HG02798 (cell line): Measurements from ENCODE around the gene MRPS2.

Experiments
- ATAC-seq: cut with Tn5 transposase; IDR thresholded peaks from one replicate; pipeline ENCODE4 v1.9.1; 2021; ENCODE audit warnings: mild to moderate bottlenecking; ENCODE audit not compliant: unreplicated experiment, poor library complexity

Gene MRPS2

DNA sequence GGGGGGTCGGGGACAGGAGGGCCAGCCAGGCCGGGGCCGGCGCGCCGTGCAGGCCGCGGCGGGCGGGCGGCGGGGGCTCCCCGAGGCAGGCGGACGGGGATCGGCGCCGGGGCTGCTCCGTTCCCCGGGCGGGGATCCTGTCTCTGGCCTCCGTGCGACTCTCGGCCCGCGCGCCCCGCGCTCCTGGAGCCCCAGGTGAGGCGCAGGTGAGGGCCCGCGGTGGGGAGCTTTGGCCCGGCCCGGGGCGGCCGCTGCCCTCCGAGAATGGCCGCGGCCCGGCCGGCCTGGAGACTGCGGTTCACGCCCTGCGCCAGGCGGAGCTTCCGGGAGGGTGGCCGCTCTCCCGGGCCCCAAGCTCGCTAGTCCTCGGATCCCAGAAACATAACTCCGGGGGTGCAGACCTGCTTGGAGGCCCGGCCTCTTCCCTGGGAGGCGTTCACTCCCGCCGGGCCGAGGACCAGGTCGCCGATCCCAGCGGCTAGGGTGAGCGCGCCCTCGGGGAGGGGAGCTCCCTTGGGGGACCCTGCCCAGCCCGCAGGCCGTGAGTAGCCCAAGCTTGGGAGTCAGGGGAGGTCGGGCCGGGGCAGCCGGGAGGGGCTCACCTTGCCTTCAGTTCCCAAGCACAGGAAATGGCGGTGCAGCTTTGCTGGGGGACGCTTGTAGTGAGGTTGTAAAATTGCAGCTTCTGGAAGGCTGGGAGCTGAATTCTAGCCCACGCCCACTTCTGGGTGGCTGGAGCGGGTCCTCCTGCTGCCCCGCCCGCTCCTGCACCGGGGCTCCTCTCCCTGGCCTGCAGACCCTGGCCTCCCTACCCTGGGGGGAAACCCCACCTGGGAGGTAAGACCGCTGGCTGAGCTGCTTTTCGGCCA is 20.2 kb upstream of the MRPS2 start:
- ATAC-seq: no peak

DNA sequence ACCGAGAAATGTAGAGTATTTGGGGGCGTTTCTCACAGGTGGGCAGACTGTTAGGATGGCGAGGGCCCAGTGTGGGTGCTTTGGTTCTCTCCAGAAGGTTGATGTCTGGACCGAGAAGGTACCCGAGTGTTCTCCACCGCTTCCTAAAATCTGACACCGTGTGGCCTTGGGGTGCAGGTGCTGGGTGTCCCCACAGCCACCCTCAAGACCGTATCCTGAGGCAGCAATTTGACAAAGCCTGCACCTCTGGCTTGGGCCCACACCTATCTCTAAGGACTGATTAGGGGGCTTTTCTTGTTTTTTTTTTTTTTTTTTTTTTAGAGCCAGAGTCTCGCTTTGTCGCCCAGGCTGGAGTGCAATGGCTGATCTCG is 19.6 kb upstream of the MRPS2 start:
- no peak for ATAC-seq

DNA sequence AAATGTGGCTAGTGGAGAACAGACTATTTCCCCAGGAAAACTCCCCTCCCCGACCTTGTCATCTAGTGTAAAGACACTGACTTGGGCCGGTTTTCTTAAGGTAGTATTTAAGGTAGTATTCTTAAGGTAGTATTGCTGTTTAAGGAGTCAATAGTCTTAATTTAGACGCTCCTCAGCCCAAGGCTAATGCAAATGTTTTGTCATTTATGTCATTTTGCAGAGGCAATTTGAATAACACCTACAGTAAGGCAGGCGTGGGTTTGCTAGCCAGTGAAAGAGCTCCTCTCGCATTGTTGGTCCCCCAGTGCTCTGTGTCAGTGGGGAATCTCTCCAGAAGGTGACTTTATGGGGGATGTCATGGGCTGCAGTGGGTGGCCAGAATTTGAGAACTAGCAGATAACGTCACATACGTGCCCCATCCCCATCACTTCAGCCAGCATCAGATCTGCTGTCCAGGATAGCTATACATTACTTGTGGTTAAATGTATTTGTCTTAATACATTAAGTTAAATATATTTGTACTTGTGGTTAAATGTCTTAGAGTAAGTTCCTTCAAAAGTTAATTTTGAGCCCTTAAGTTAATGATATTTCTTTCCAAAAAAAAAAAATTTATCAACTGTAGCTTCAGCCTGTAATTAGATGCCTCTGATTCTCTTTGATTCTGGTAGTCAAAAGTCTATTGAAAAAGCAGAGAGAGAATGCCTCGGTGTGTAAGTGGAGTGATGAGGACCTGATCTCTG is 18.3 kb upstream of the MRPS2 start:
- no peak for ATAC-seq

GRCh38 chr9:135484460-135485277 is 15.8 kb upstream of the MRPS2 start:
- no peak for ATAC-seq

DNA sequence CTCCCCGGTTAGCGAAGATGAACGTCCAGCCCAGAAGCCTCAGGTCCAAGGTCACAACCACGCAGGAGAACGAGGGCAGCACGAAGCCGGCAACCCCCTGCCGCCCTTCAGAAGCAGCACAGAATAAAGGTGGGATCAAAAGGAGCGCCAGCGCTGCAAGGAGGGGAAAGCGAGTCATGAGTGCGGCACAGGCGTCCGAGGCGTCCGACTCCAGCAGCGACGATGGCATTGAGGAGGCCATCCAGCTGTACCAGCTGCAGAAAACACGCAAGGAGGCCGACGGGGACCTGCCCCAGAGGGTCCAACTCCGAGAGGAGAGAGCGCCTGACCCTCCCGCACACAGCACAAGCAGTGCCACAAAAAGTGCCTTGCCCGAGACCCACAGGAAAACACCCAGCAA is 15.1 kb upstream of the MRPS2 start:
- ATAC-seq: no peak

DNA sequence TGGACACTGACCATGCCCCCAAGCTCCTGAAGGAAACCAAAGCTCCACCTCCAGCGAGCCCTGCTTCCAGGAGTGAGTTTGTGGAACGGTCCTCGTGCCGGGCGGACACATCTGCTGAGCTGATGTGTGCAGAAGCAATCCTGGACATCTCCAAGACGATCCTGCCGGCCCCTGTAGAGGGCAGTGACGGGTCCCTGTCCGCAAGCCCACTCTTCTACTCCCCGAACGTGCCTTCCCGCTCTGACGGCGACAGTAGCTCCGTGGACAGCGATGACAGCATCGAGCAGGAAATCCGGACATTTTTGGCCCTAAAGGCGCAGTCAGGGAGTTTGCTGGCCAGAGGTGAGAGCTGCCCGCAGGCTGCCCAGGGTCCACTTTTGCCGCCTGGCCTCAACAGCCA is 14.7 kb upstream of the MRPS2 start:
- no peak for ATAC-seq

- ATAC-seq: no peak
Observed at GRCh38 chr9:135486267-135487065, 14.0 kb upstream of the MRPS2 start.

GRCh38 chr9:135487281-135488012 is 13.0 kb upstream of the MRPS2 start:
- ATAC-seq: no peak

GRCh38 chr9:135488013-135488330 is 12.5 kb upstream of the MRPS2 start:
- ATAC-seq: no peak

DNA sequence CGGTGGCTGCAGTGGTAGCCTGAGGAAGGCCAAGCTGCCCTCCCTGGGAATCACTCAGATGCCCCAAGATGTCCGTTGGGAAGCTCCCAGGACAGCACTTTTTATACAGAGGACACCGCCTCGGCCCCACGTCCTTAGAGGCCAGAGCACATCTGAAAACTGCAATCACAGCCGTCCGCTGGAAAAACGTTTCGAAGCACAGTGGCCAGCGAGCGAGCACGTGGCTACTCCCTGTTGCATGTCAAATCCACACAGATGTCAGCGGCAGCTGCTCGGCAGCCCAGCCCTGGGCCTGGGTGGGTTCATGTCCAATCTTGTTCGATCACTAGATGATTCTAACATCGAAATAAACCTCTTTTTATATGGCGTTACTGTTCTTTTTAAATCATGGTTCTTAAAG is 12.0 kb upstream of the MRPS2 start:
- no peak for ATAC-seq

- ATAC-seq: no peak
Observed at GRCh38 chr9:135489188-135489906, 11.1 kb upstream of the MRPS2 start.

DNA sequence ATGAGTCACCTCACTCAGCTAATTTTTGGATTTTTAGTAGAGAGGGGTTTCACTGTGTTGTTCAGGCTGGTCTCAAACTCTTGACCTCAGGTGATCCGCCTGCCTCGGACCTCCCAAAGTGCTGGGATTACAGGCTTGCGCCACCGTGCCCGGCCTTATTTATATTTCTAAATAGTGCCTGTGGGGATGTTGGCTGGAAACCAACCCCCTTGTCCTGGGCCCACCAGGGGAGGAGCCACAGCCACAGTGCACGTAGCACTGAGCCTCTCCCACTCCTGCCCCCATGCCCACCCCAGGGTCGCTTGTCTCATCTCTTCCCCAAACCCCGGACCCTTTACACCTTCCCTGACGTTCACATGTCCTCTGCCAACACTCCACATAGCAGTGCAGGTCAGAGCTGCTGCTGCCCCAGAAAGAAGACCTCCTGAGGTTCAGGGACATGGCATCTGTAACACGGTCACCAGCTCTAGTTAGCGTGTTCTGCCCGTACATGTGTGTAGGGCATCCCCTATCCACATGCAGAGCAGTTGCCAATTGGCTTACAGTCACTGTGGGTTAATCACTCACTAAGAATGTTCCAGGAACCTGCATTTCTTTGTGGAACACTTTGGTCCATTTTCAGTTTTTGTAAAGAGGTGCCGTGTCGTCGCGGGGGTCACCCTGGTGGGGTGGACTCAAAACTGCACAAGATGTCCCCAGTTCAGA is 10.2 kb upstream of the MRPS2 start:
- ATAC-seq: no peak

GRCh38 chr9:135490980-135491464 is 9.5 kb upstream of the MRPS2 start:
- no peak for ATAC-seq

- ATAC-seq: no peak
Observed at GRCh38 chr9:135491764-135492163, 8.7 kb upstream of the MRPS2 start.

DNA sequence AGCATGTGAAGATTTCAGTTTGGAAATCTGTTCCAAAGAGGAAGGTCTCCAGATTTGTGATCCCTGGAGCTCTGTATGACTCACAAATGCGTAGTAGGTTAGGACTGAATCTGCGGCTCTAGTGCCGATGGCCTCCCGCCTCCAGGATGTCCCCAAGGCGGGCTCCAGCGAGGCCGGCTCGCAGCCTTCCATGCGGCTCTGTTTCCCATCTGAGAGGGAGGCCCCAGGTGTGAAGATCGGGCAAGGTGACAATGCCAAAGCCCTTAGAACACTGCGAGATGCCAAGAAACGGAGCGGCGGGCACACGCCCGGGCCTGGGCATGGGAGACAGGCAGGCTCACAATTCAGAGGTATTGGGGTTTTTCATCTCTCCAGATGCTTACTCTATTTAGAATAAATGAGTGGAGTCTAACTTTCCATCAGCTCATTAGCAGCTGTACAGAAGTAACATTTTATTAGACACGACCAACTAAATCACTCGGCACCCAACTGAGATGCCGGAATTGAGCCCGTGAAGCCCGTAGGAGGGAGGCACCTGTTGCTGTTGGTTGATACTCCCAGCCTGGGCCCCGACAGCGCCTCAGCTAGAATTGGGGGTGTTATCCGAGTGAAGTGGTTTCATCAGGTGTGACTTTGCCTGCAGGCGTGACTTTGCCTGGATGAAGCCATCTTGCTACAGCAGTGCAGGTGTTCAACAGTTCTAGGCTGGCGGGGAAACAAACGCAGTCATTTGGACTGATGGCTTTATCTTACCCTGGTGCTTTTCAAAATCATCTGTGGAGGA is 7.4 kb upstream of the MRPS2 start:
- ATAC-seq: no peak

- ATAC-seq: no peak
Observed at GRCh38 chr9:135494791-135495559, 5.5 kb upstream of the MRPS2 start.
